ENCODE data around the gene BACH2. TPM values are rescaled to one million over a fixed set of nuclear protein-coding genes. Genes with fewer than 3 reads are reported as not detected.

BACH2 gene
- total and polyA plus RNA-seq, 2 experiments from 2014 or later = 1.6 to 5.7 TPM

- no peak overlapping the region for H3K4me2 ChIP-seq
- H3K4me1 ChIP-seq (ENCODE audit: insufficient read depth) = peaks cover 40% of the 10 kb centered on the region
- no peak overlapping the region for H2AFZ ChIP-seq
- no peaks in the 10 kb centered on the region for H3K9me2 ChIP-seq (ENCODE audit: insufficient read depth)
- H3K27me3 ChIP-seq (ENCODE audit: insufficient read depth) = no peaks in the 10 kb centered on the region
- no peaks in the 10 kb centered on the region; the same call in 1 of the 2 replicates for H4K20me1 ChIP-seq (replicated peaks; ENCODE audit: insufficient read depth)
- H3K27ac Mint-ChIP-seq = peak overlapping the region; percentile 59; the same call in 1 of the 2 replicates
- no peaks in the 10 kb centered on the region for H3F3A ChIP-seq (replicated peaks; ENCODE audit: low read depth)
- no peaks in the 10 kb centered on the region; the same call in 2 of the 3 replicates for H3K36me3 Mint-ChIP-seq (ENCODE audit: low read depth)
- H3K79me2 ChIP-seq (replicated peaks; ENCODE audit: insufficient read depth) = no peaks in the 10 kb centered on the region
- H3K36me3 ChIP-seq (ENCODE audit: insufficient read depth) = no peaks in the 10 kb centered on the region
- peak; percentile 92 for ATAC-seq
- peak; percentile 95 for DNase-seq (ENCODE audit: low spot score)
- no peak overlapping the region for H3K4me3 ChIP-seq
- H3K4me1 Mint-ChIP-seq = peaks cover 48% of the 10 kb centered on the region
- no peak overlapping the region for H3K27ac ChIP-seq (ENCODE audit: low read depth)
- no peak for TF ChIP-seq ZNF114 (CRISPR knock-in tag; IDR thresholded peaks at IDR 0.05)
- TF ChIP-seq, protein P1, sequence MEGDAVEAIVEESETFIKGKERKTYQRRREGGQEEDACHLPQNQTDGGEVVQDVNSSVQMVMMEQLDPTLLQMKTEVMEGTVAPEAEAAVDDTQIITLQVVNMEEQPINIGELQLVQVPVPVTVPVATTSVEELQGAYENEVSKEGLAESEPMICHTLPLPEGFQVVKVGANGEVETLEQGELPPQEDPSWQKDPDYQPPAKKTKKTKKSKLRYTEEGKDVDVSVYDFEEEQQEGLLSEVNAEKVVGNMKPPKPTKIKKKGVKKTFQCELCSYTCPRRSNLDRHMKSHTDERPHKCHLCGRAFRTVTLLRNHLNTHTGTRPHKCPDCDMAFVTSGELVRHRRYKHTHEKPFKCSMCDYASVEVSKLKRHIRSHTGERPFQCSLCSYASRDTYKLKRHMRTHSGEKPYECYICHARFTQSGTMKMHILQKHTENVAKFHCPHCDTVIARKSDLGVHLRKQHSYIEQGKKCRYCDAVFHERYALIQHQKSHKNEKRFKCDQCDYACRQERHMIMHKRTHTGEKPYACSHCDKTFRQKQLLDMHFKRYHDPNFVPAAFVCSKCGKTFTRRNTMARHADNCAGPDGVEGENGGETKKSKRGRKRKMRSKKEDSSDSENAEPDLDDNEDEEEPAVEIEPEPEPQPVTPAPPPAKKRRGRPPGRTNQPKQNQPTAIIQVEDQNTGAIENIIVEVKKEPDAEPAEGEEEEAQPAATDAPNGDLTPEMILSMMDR (conservative IDR thresholded peaks at IDR 0.05; ENCODE audit: low read depth in 2 of 2) = peak; percentile 92 to 100
- no peaks in the 10 kb centered on the region for H3K9me3 Mint-ChIP-seq
- H3K4me3 Mint-ChIP-seq = no peak overlapping the region
- peaks cover 4% of the 10 kb centered on the region for H3K27me3 Mint-ChIP-seq (ENCODE audit: insufficient read depth, low read depth, poor library complexity)
These were observed 9.7 kb downstream of the BACH2 start for GRCh38 chr6:90286884-90287488.

DNA sequence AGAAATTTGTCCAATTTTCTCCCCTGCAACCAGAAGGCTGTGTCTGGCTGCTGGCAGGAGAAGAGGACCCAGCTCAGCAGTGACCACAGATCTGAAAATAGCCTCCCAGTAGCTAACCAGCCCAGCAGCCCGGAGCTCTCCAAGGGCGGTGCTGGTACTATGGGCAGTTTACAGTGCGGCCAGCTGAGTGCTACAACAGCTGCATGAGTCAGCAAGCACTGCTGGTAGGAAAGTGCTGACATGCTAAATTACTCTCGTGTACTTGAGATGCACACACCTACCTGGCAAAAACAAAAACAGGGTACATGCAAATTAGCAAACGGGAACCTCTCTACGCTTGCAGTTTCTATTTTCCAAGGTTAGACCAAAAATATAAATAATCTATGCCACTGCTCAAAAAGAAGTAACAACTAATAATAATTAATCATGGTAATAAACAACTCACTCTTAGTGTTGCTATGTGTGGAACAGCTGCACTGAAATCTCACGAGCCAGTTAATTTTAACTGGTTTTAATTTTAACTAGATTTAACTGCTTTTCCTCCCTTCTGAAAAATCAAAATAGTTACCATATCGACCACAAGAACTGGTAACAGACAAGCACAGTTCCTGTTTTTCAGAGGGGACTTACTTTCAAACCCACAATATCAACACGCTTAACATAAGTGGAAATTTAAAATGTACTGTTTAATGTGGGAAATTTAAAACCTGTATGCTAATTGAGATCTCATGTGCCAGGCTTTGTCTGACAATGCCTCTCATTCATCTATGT is 10.8 kb downstream of the BACH2 start:
- Histone ChIP-seq H3K4me2 (peak overlapping the region; percentile 14; the same call in 1 of the 2 replicates), H3K4me1 (ENCODE audit: insufficient read depth) (peaks cover 40% of the 10 kb centered on the region), H3K9me2 (ENCODE audit: insufficient read depth) (no peaks in the 10 kb centered on the region), H4K20me1 (replicated peaks; ENCODE audit: insufficient read depth) (no peaks in the 10 kb centered on the region), H3F3A (replicated peaks; ENCODE audit: low read depth) (no peaks in the 10 kb centered on the region), H3K27ac (ENCODE audit: low read depth) (peak overlapping the region; percentile 46), H3K4me3 (no peak overlapping the region), H3K36me3 (ENCODE audit: insufficient read depth) (no peaks in the 10 kb centered on the region), H2AFZ (no peak overlapping the region), H3K79me2 (replicated peaks; ENCODE audit: insufficient read depth) (no peaks in the 10 kb centered on the region), H3K27me3 (ENCODE audit: insufficient read depth) (no peaks in the 10 kb centered on the region)
- Mint-ChIP-seq H3K27ac (peak overlapping the region; percentile 97), H3K27me3 (ENCODE audit: insufficient read depth, low read depth, poor library complexity) (peaks cover 4% of the 10 kb centered on the region), H3K4me1 (peaks cover 48% of the 10 kb centered on the region), H3K9me3 (no peaks in the 10 kb centered on the region), H3K36me3 (ENCODE audit: low read depth) (no peaks in the 10 kb centered on the region; the same call in 2 of the 3 replicates), H3K4me3 (peak overlapping the region; percentile 49; the same call in 1 of the 3 replicates)
- DNase-seq (ENCODE audit: low spot score) (peak; percentile 78), ATAC-seq (peak; percentile 88)
- TF ChIP-seq NANOG (IDR thresholded peaks at IDR 0.05; ENCODE audit: borderline replicate concordance) (no peak), ZNF462 (CRISPR knock-in tag; IDR thresholded peaks at IDR 0.05) (0 out of 2 replicates have a peak, but pooled peaks have one; percentile 42)

Measured in GM23338 (cell line).